ENCODE results near the gene DISC1.

DNA sequence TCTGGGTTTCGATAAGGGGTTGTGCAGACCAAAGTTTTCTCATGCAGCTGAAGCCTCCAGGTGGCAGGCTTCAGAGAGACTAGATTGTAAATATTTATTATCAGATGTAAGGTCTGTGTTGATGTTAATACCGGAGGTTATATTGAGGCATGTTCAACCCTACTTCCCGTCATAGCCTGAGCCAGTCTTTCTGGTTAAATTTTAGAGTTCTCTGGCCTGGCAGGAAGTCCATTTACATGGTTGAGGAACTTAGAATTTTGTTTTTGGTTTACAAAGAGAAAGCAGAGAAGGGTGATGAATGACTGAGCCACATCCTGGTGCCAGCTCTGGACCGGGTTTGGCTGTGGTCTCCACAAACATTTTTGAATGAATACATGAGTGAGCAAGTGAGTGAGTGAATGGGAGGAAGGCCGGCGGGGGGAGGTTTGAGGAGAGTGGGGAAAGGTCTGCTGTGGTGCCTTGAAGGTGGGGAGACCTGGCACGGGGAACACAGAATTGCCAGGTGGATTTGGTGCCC is 218.5 kb downstream of the DISC1 start:
- TF ChIP-seq, protein P1, sequence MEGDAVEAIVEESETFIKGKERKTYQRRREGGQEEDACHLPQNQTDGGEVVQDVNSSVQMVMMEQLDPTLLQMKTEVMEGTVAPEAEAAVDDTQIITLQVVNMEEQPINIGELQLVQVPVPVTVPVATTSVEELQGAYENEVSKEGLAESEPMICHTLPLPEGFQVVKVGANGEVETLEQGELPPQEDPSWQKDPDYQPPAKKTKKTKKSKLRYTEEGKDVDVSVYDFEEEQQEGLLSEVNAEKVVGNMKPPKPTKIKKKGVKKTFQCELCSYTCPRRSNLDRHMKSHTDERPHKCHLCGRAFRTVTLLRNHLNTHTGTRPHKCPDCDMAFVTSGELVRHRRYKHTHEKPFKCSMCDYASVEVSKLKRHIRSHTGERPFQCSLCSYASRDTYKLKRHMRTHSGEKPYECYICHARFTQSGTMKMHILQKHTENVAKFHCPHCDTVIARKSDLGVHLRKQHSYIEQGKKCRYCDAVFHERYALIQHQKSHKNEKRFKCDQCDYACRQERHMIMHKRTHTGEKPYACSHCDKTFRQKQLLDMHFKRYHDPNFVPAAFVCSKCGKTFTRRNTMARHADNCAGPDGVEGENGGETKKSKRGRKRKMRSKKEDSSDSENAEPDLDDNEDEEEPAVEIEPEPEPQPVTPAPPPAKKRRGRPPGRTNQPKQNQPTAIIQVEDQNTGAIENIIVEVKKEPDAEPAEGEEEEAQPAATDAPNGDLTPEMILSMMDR (IDR thresholded peaks at IDR 0.05) = no peak
- TF ChIP-seq EZH2 (IDR thresholded peaks at IDR 0.05; ENCODE audit: borderline replicate concordance, insufficient read depth, low read depth, low read length, poor library complexity, severe bottlenecking) = no peak
